Keratinocyte (primary cell): Measurements from ENCODE around the gene CD244. TPM values are rescaled to one million over a fixed set of nuclear protein-coding genes. Genes with fewer than 3 reads are reported as not detected.
"Not testable (repeated sequence)": the region's sequence is repeated elsewhere in the genome, so short reads cannot be mapped to it uniquely, and the experiment has no call there.

Experiments
- DNase-seq: peaks from one replicate; pipeline ENCODE4 v3.0.0-alpha.2; 2011; ENCODE audit warnings: low read depth, missing footprints, low spot score
- FAIRE-seq: peaks from 2 replicates; lab custom pipeline; 2011; peaks lifted over from hg19 to GRCh38; lab: Jason Lieb, UNC
- H2AFZ ChIP-seq: 2 replicates; pipeline ENCODE4 v1.6.0; 2012; ENCODE audit warnings: low read length, control low read depth, inconsistent platforms; ENCODE audit not compliant: control insufficient read depth
- H3K27ac ChIP-seq: 2 replicates; pipeline ENCODE4 v1.5.1; 2011; ENCODE audit warnings: low read length; ENCODE audit not compliant: control insufficient read depth, insufficient read depth
- H3K27me3 ChIP-seq: 3 replicates; pipeline ENCODE4 v1.6.0; 2011; ENCODE audit warnings: low read length; ENCODE audit not compliant: control insufficient read depth, insufficient read depth; ENCODE audit errors: extremely low read depth
- H3K36me3 ChIP-seq, 2 experiments: 2 replicates in 1 of 2; 3 replicates in 1 of 2; pipeline ENCODE4 v1.5.1; 2011; ENCODE audit warnings: low read length in 2 of 2, mild to moderate bottlenecking in 1 of 2; ENCODE audit not compliant: control insufficient read depth in 2 of 2, insufficient read depth in 2 of 2; ENCODE audit errors: extremely low read depth in 1 of 2
- H3K4me1 ChIP-seq: 3 replicates; pipeline ENCODE4 v1.5.1; 2011; ENCODE audit warnings: low read length; ENCODE audit not compliant: control insufficient read depth, insufficient read depth; ENCODE audit errors: extremely low read depth
- H3K4me2 ChIP-seq: 3 replicates; pipeline ENCODE4 v1.6.0; 2011; ENCODE audit warnings: low read depth, low read length; ENCODE audit not compliant: control insufficient read depth, insufficient read depth; ENCODE audit errors: extremely low read depth
- H3K4me3 ChIP-seq, 3 experiments: fragments of 200-600 bp in 1 of 3; sonication (generic) in 1 of 3; 2 replicates in 2 of 3; 3 replicates in 1 of 3; pipeline ENCODE4 v1.5.1; 2011 to 2016; ENCODE audit warnings: low read length in 3 of 3, mild to moderate bottlenecking in 3 of 3, control low read depth in 2 of 3, inconsistent platforms in 1 of 3, low read depth in 1 of 3, mixed read lengths in 1 of 3, mixed run types in 1 of 3, moderate library complexity in 1 of 3; ENCODE audit not compliant: control insufficient read depth in 2 of 3, insufficient read depth in 2 of 3; ENCODE audit errors: extremely low read depth in 1 of 3
- H3K79me2 ChIP-seq: 2 replicates; pipeline ENCODE4 v1.6.0; 2012; ENCODE audit warnings: low read length; ENCODE audit not compliant: control insufficient read depth, insufficient read depth
- H3K9ac ChIP-seq: 3 replicates; pipeline ENCODE4 v1.6.0; 2011; ENCODE audit warnings: low read length; ENCODE audit not compliant: control insufficient read depth, insufficient read depth; ENCODE audit errors: extremely low read depth
- H3K9me1 ChIP-seq: 3 replicates; pipeline ENCODE4 v1.6.0; 2011; ENCODE audit warnings: low read length; ENCODE audit not compliant: control insufficient read depth, insufficient read depth; ENCODE audit errors: extremely low read depth
- H3K9me3 ChIP-seq: 2 replicates; pipeline ENCODE4 v1.5.1; 2012; ENCODE audit warnings: low read depth, low read length; ENCODE audit not compliant: control insufficient read depth
- H4K20me1 ChIP-seq: 3 replicates; pipeline ENCODE4 v1.6.0; 2011; ENCODE audit warnings: low read length; ENCODE audit not compliant: control insufficient read depth, insufficient read depth; ENCODE audit errors: extremely low read depth
- CTCF ChIP-seq, 3 experiments: IDR thresholded peaks in 1 of 3; conservative IDR thresholded peaks in 1 of 3; optimal IDR thresholded peaks in 1 of 3; 2 replicates in 2 of 3; 3 replicates in 1 of 3; pipeline versions ENCODE3 to v1.5.1; 2011; ENCODE audit warnings: low read length in 3 of 3, mild to moderate bottlenecking in 3 of 3, moderate library complexity in 2 of 3, control low read depth in 1 of 3, inconsistent platforms in 1 of 3; ENCODE audit not compliant: insufficient read depth in 2 of 3; ENCODE audit errors: extremely low read depth in 1 of 3
- EZH2 ChIP-seq: IDR thresholded peaks from one replicate; pipeline ENCODE4 v1.6.1; 2012; ENCODE audit warnings: inconsistent platforms, mild to moderate bottlenecking, low read length, moderate library complexity
- dilution Hi-C: fragments of 300-500 bp; cut with MboI; formaldehyde crosslinking; loops from one replicate; pipeline ENCODE4 v1.7.0; 2020; ENCODE audit warnings: low sequenced_read_pairs; ENCODE audit not compliant: extremely low pct_ligation_motif_present
- polyA plus RNA-seq, 5 experiments: library from polyadenylated mRNA; depleted of rRNA in 3 of 5; stranded (reverse) in 3 of 5; stranded (forward) in 1 of 5; unstranded in 1 of 5; fragments of >200 nt; gene quantifications; 1 replicate in 1 of 5; 2 replicates in 3 of 5; 3 replicates in 1 of 5; pipeline versions ENCODE4 v1.2.1 to v1.2.3, GENCODE V29; 2011 to 2012; ENCODE audit warnings: missing spikeins in 2 of 5, low read depth in 1 of 5, low replicate concordance in 1 of 5

Gene CD244
- polyA plus RNA-seq, 1 donor (not counting 4 experiments of a cell fraction or from before 2014, with no cell fraction given) = not detected

DNA sequence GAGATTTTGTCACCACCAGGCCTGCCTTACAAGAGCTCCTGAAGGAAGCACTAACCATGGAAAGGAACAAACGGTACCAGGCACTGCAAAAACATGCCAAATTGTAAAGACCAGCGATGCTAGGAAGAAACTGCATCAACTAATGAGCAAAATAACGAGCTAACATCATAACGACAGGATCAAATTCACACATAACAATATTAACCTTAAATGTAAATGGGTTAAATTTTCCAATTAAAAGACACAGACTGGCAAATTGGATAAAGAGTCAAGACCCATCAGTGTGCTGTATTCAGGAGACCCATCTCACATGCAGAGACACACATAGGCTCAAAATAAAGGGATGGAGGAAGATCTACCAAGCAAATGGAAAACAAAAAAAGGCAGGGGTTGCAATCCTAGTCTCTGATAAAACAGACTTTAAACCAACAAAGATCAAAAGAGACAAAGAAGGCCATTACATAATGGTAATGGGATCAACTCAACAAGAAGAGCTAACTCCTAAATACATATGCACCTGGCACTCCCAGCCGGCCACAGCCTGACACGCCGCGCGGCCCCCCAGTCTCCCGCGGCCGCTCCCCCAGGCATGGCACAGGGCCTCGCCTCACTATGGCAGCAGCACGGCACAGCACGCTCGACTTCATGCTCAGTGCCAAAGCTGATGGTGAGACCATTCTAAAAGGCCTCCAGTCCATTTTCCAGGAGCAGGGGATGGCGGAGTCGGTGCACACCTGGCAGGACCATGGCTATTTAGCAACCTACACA is 31.9 kb upstream of the CD244 start:
- FAIRE-seq, H3K27me3 ChIP-seq, H3K79me2 ChIP-seq, H4K20me1 ChIP-seq, H3K4me3 ChIP-seq, H3K36me3 ChIP-seq, H3K9ac ChIP-seq, H2AFZ ChIP-seq, H3K4me1 ChIP-seq, H3K4me2 ChIP-seq, H3K9me1 ChIP-seq, H3K27ac ChIP-seq, DNase-seq, dilution Hi-C loops, H3K9me3 ChIP-seq: not testable (repeated sequence)

GRCh38 chr1:160891474-160891873 is 28.8 kb upstream of the CD244 start:
- H3K9me3 ChIP-seq = no peaks in the 10 kb centered on the region
- H3K4me3 ChIP-seq = no peak overlapping the region
- no peaks in the 10 kb centered on the region for H3K4me1 ChIP-seq
- H3K79me2 ChIP-seq = no peaks in the 10 kb centered on the region
- no peaks in the 10 kb centered on the region for H4K20me1 ChIP-seq
- no peak overlapping the region for H3K4me2 ChIP-seq
- TF ChIP-seq CTCF (optimal IDR thresholded peaks at IDR 0.05 in 1 of 3, IDR thresholded peaks at IDR 0.05 in 1 of 3, conservative IDR thresholded peaks at IDR 0.05 in 1 of 3; ENCODE audit: extremely low read depth in 1 of 3, insufficient read depth in 2 of 3, low read length in 3 of 3) = no peak
- no peak for TF ChIP-seq EZH2
- H3K27ac ChIP-seq = no peak overlapping the region
- no peaks in the 10 kb centered on the region for H3K27me3 ChIP-seq
- no peaks in the 10 kb centered on the region for H3K9me1 ChIP-seq
- dilution Hi-C loops = no loop called here
- H3K9ac ChIP-seq = no peak overlapping the region
- H2AFZ ChIP-seq = no peak overlapping the region
- DNase-seq (no peak), FAIRE-seq (no peak)
- no peaks in the 10 kb centered on the region for H3K36me3 ChIP-seq

DNA sequence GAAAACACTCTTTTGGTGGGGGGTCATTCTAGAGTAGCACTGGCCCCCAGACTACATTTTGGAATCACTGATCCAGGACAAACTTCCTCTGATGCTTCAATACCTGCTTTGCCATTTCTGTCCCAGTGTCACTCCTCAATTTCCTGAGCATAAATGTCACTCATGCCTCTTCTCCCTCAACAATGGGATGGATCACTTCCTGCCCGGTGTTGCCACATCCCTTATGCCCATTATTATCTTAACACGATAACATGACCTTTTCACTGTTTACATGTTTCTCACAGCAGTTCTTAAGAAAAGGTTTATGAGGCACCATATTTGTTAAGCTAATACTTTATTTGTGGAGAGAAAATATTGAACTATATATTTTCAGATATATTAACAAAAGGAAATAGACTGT is 26.2 kb upstream of the CD244 start:
- H3K9ac ChIP-seq = no peak overlapping the region
- H3K4me1 ChIP-seq = no peaks in the 10 kb centered on the region
- no peak overlapping the region for H3K27ac ChIP-seq
- no peak overlapping the region for H2AFZ ChIP-seq
- no peaks in the 10 kb centered on the region for H3K9me3 ChIP-seq
- no peak overlapping the region for H3K4me3 ChIP-seq
- H4K20me1 ChIP-seq = no peaks in the 10 kb centered on the region
- H3K36me3 ChIP-seq = no peaks in the 10 kb centered on the region
- no peaks in the 10 kb centered on the region for H3K9me1 ChIP-seq
- FAIRE-seq = no peak
- no peaks in the 10 kb centered on the region for H3K79me2 ChIP-seq
- no peak overlapping the region for H3K4me2 ChIP-seq
- no peaks in the 10 kb centered on the region for H3K27me3 ChIP-seq
- TF ChIP-seq EZH2 = no peak
- no peak for TF ChIP-seq CTCF (optimal IDR thresholded peaks at IDR 0.05 in 1 of 3, IDR thresholded peaks at IDR 0.05 in 1 of 3, conservative IDR thresholded peaks at IDR 0.05 in 1 of 3; ENCODE audit: extremely low read depth in 1 of 3, insufficient read depth in 2 of 3, low read length in 3 of 3)
- no peak for DNase-seq
- dilution Hi-C loops = no loop called here
